Activated CD8-positive, alpha-beta T cell treated with anti-CD3 and anti-CD28 coated beads for 36 hours (primary cell): Measurements from ENCODE around the gene SMARCA1. TPM values are rescaled to one million over a fixed set of nuclear protein-coding genes. Genes with fewer than 3 reads are reported as not detected.

Source experiments
- ATAC-seq: fragments of 200-7000 bp; cut with Tn5 transposase; one replicate; pipeline ENCODE4 v1.10.0; 2021; ENCODE audit warnings: mild to moderate bottlenecking, moderate library complexity
- CTCF ChIA-PET: fragments of 350-600 bp; sonication (Branson Sonifier 250); formaldehyde crosslinking; loops from one replicate; lab custom pipeline; 2021; ENCODE audit warnings: antibody characterized with exemption; lab: Charles Lee
- POLR2A ChIA-PET: fragments of 350-600 bp; sonication (Branson Sonifier 250); formaldehyde crosslinking; loops from one replicate; lab custom pipeline; 2021; ENCODE audit warnings: antibody characterized with exemption; lab: Charles Lee
- DNase-seq: peaks from one replicate; pipeline ENCODE4 v3.0.0-alpha.2; 2020
- H3K27ac Mint-ChIP-seq: one replicate; pipeline ENCODE4 v1.8.0; 2021; ENCODE audit warnings: mild to moderate bottlenecking, mixed read lengths
- H3K27me3 Mint-ChIP-seq: one replicate; pipeline ENCODE4 v1.8.0; 2021; ENCODE audit warnings: mixed read lengths
- H3K36me3 Mint-ChIP-seq: one replicate; pipeline ENCODE4 v1.8.0; 2021; ENCODE audit warnings: low read depth, mixed read lengths
- H3K4me1 Mint-ChIP-seq: one replicate; pipeline ENCODE4 v1.8.0; 2021; ENCODE audit warnings: low read depth, mixed read lengths
- H3K4me3 Mint-ChIP-seq: one replicate; pipeline ENCODE4 v1.8.0; 2021; ENCODE audit warnings: mild to moderate bottlenecking, moderate library complexity, mixed read lengths
- H3K9me3 Mint-ChIP-seq: one replicate; pipeline ENCODE4 v1.8.0; 2021; ENCODE audit warnings: mixed read lengths
- CTCF ChIP-seq: fragments of 200-600 bp; IDR thresholded peaks from one replicate; pipeline ENCODE4 v1.8.0; 2022; ENCODE audit warnings: antibody characterized with exemption, mild to moderate bottlenecking
- intact Hi-C: fragments of 100-400 bp; cut with micrococcal nuclease; formaldehyde crosslinking; loops from one replicate; pipeline ENCODE4 v1.10.0; 2022
- total RNA-seq, 2 experiments: library from RNA; stranded (reverse); gene quantifications; one replicate each; pipeline ENCODE4 v1.2.3, GENCODE V29; 2021

The SMARCA1 gene
- total RNA-seq, 2 experiments from 2014 or later = 0.25 to 0.34 TPM

GRCh38 chrX:129490330-129490729 lies 33.0 kb downstream of the SMARCA1 start:
- TF ChIP-seq CTCF = no peak
- no peak for DNase-seq
- Mint-ChIP-seq H3K9me3 (no peaks in the 10 kb centered on the region), H3K4me1 (no peaks in the 10 kb centered on the region), H3K27ac (no peak overlapping the region), H3K27me3 (no peaks in the 10 kb centered on the region), H3K36me3 (no peaks in the 10 kb centered on the region), H3K4me3 (no peak overlapping the region)
- ChIA-PET POLR2A (no interaction called here), CTCF (no interaction called here)
- intact Hi-C loops = no loop called here
- ATAC-seq = no peak

GRCh38 chrX:129488359-129488758 lies 34.9 kb downstream of the SMARCA1 start:
- H3K27me3 Mint-ChIP-seq = no peaks in the 10 kb centered on the region
- TF ChIP-seq CTCF = no peak
- CTCF ChIA-PET = no interaction called here
- H3K27ac Mint-ChIP-seq = no peak overlapping the region
- DNase-seq (no peak), ATAC-seq (no peak)
- no peaks in the 10 kb centered on the region for H3K9me3 Mint-ChIP-seq
- intact Hi-C loops = no loop called here
- no peaks in the 10 kb centered on the region for H3K4me1 Mint-ChIP-seq
- POLR2A ChIA-PET = no interaction called here
- H3K4me3 Mint-ChIP-seq = no peak overlapping the region
- H3K36me3 Mint-ChIP-seq = no peaks in the 10 kb centered on the region

- POLR2A ChIA-PET = no interaction called here
- DNase-seq (no peak), ATAC-seq (no peak)
- CTCF ChIA-PET = no interaction called here
- Mint-ChIP-seq H3K27ac (no peak overlapping the region), H3K9me3 (no peaks in the 10 kb centered on the region), H3K4me1 (no peaks in the 10 kb centered on the region), H3K36me3 (no peaks in the 10 kb centered on the region), H3K4me3 (no peak overlapping the region), H3K27me3 (no peaks in the 10 kb centered on the region)
- no peak for TF ChIP-seq CTCF
- intact Hi-C loops = no loop called here
Observed at GRCh38 chrX:129480889-129481288, 42.4 kb downstream of the SMARCA1 start.

- POLR2A ChIA-PET = no interaction called here
- H3K4me1 Mint-ChIP-seq = no peaks in the 10 kb centered on the region
- H3K4me3 Mint-ChIP-seq = no peak overlapping the region
- intact Hi-C loops = no loop called here
- H3K9me3 Mint-ChIP-seq = no peaks in the 10 kb centered on the region
- no peak overlapping the region for H3K27ac Mint-ChIP-seq
- DNase-seq (no peak), ATAC-seq (no peak)
- TF ChIP-seq CTCF = no peak
- CTCF ChIA-PET = no interaction called here
- no peaks in the 10 kb centered on the region for H3K27me3 Mint-ChIP-seq
- H3K36me3 Mint-ChIP-seq = no peaks in the 10 kb centered on the region
Observed at GRCh38 chrX:129478516-129478915, 44.8 kb downstream of the SMARCA1 start.

- H3K9me3 Mint-ChIP-seq = no peaks in the 10 kb centered on the region
- intact Hi-C loops = no loop called here
- no peaks in the 10 kb centered on the region for H3K27me3 Mint-ChIP-seq
- TF ChIP-seq CTCF = no peak
- no peaks in the 10 kb centered on the region for H3K4me1 Mint-ChIP-seq
- POLR2A ChIA-PET = no interaction called here
- no peak for DNase-seq
- no peak overlapping the region for H3K27ac Mint-ChIP-seq
- no peak overlapping the region for H3K4me3 Mint-ChIP-seq
- H3K36me3 Mint-ChIP-seq = no peaks in the 10 kb centered on the region
- ATAC-seq = no peak
- CTCF ChIA-PET = no interaction called here
Observed at GRCh38 chrX:129472116-129472515, 51.2 kb downstream of the SMARCA1 start.
